ENCODE data around the gene BTBD6. TPM values are rescaled to one million over a fixed set of nuclear protein-coding genes. Genes with fewer than 3 reads are reported as not detected.
A peak's percentile ranks its signal among the peaks of the same experiment; 100 is the strongest.

Gene BTBD6
- total RNA-seq, 8 experiments from 2014 or later: 18.8 to 29.3 (median 26.3) TPM

GRCh38 chr14:105249182-105250007 is 1.1 kb downstream of the BTBD6 start:
- peak in 6 of 8 experiments; percentile 0 to 20 (median 4) for ATAC-seq (replicated peaks in 6 of 8)
- Histone ChIP-seq H3K4me3 (peak overlapping the region; percentile 41 to 72 (median 52)), H3K27ac (peak overlapping the region in 1 of 2 donors; percentile 74), H3K4me1 (replicated peaks in 1 of 2) (peaks cover 15 to 17% of the 10 kb centered on the region in 2 donors)
- WGBS, 10 experiments: 13 to 100% (median 86%) methylated on average over 1 to 18 of the region's 62 CpGs; no CpG with 5 or more reads in 3 of the 10 experiments
- in situ Hi-C loops (cut with MboI; ENCODE audit: low pct_unique_long_range_greater_than_20kb in 2 of 9, low sequenced_read_pairs in 9 of 9, unreplicated experiment in 9 of 9): no loop called here

GRCh38 chr14:105250008-105250366 is 1.7 kb downstream of the BTBD6 start:
- H3K4me3 ChIP-seq: no peak overlapping the region
- no peak for ATAC-seq (replicated peaks in 6 of 8)
- no peak overlapping the region for H3K27ac ChIP-seq
- WGBS, 10 experiments: 80 to 100% (median 100%) methylated on average over 1 to 7 of the region's 16 CpGs; no CpG with 5 or more reads in 7 of the 10 experiments
- H3K4me1 ChIP-seq (replicated peaks in 1 of 2): peaks cover 15 to 17% of the 10 kb centered on the region in 2 donors
- in situ Hi-C loops (cut with MboI; ENCODE audit: low pct_unique_long_range_greater_than_20kb in 2 of 9, low sequenced_read_pairs in 9 of 9, unreplicated experiment in 9 of 9): no loop called here

GRCh38 chr14:105250986-105251385 is 2.7 kb downstream of the BTBD6 start:
- Histone ChIP-seq H3K4me3 (no peak overlapping the region), H3K4me1 (replicated peaks in 1 of 2) (peaks cover 7 to 17% of the 10 kb centered on the region in 2 donors), H3K27ac (no peak overlapping the region)
- no peak for ATAC-seq (replicated peaks in 6 of 8)
- in situ Hi-C loops (cut with MboI; ENCODE audit: low pct_unique_long_range_greater_than_20kb in 2 of 9, low sequenced_read_pairs in 9 of 9, unreplicated experiment in 9 of 9): no loop called here
- WGBS, 10 experiments: 36 to 86% (median 78%) methylated on average over 1 to 3 of the region's 4 CpGs; no CpG with 5 or more reads in 4 of the 10 experiments

GRCh38 chr14:105251920-105252319 is 3.6 kb downstream of the BTBD6 start:
- H3K4me3 ChIP-seq: no peak overlapping the region
- WGBS, 10 experiments: 17 to 100% (median 89%) methylated on average over 1 to 4 of the region's 6 CpGs; no CpG with 5 or more reads in 2 of the 10 experiments
- H3K27ac ChIP-seq: no peak overlapping the region
- in situ Hi-C loops (cut with MboI; ENCODE audit: low pct_unique_long_range_greater_than_20kb in 2 of 9, low sequenced_read_pairs in 9 of 9, unreplicated experiment in 9 of 9): no loop called here
- no peak for ATAC-seq (replicated peaks in 6 of 8)
- peaks cover 7 to 12% of the 10 kb centered on the region in 2 donors for H3K4me1 ChIP-seq (replicated peaks in 1 of 2)

GRCh38 chr14:105252552-105253328 is 4.4 kb downstream of the BTBD6 start:
- no peak for ATAC-seq (replicated peaks in 6 of 8)
- Histone ChIP-seq H3K4me1 (replicated peaks in 1 of 2) (peaks cover under 1 to 4% of the 10 kb centered on the region in 2 donors), H3K4me3 (no peak overlapping the region), H3K27ac (no peak overlapping the region)
- in situ Hi-C loops (cut with MboI; ENCODE audit: low pct_unique_long_range_greater_than_20kb in 2 of 9, low sequenced_read_pairs in 9 of 9, unreplicated experiment in 9 of 9): no loop called here
- 30 to 100% (median 90%) methylated on average over 1 to 7 of the region's 21 CpGs; no CpG with 5 or more reads in 3 of the 10 experiments for WGBS, 10 experiments

- WGBS, 10 experiments: 92 to 100% (median 100%) methylated on average over 1 to 5 of the region's 9 CpGs; no CpG with 5 or more reads in 5 of the 10 experiments
- Histone ChIP-seq H3K4me1 (replicated peaks in 1 of 2) (peaks cover 0 to 2% of the 10 kb centered on the region in 2 donors), H3K27ac (no peak overlapping the region), H3K4me3 (no peak overlapping the region)
- no peak for ATAC-seq (replicated peaks in 6 of 8)
- in situ Hi-C loops (cut with MboI; ENCODE audit: low pct_unique_long_range_greater_than_20kb in 2 of 9, low sequenced_read_pairs in 9 of 9, unreplicated experiment in 9 of 9): no loop called here
Observed at GRCh38 chr14:105253329-105253682, 5.0 kb downstream of the BTBD6 start.

- Histone ChIP-seq H3K27ac (no peak overlapping the region), H3K4me3 (no peak overlapping the region), H3K4me1 (replicated peaks in 1 of 2) (no peaks in the 10 kb centered on the region)
- in situ Hi-C loops (cut with MboI; ENCODE audit: low pct_unique_long_range_greater_than_20kb in 2 of 9, low sequenced_read_pairs in 9 of 9, unreplicated experiment in 9 of 9): no loop called here
- ATAC-seq (replicated peaks in 6 of 8): no peak
- 85 to 89% methylated on average over 3 to 4 of the region's 6 CpGs; no CpG with 5 or more reads in 8 of the 10 experiments for WGBS, 10 experiments
Observed at GRCh38 chr14:105255021-105255507, 6.7 kb downstream of the BTBD6 start.

- Histone ChIP-seq H3K27ac (no peak overlapping the region), H3K4me1 (replicated peaks in 1 of 2) (no peaks in the 10 kb centered on the region), H3K4me3 (no peak overlapping the region)
- 80 to 100% (median 100%) methylated on average over 1 to 2 of the region's 19 CpGs; no CpG with 5 or more reads in 6 of the 10 experiments for WGBS, 10 experiments
- in situ Hi-C loops (cut with MboI; ENCODE audit: low pct_unique_long_range_greater_than_20kb in 2 of 9, low sequenced_read_pairs in 9 of 9, unreplicated experiment in 9 of 9): no loop called here
- ATAC-seq (replicated peaks in 6 of 8): no peak
Observed at GRCh38 chr14:105256292-105256960, 8.1 kb downstream of the BTBD6 start.

GRCh38 chr14:105257464-105257863 is 9.1 kb downstream of the BTBD6 start:
- in situ Hi-C loops (cut with MboI; ENCODE audit: low pct_unique_long_range_greater_than_20kb in 2 of 9, low sequenced_read_pairs in 9 of 9, unreplicated experiment in 9 of 9): no loop called here
- no peak overlapping the region for H3K27ac ChIP-seq
- H3K4me3 ChIP-seq: no peak overlapping the region
- no peak for ATAC-seq (replicated peaks in 6 of 8)
- H3K4me1 ChIP-seq (replicated peaks in 1 of 2): no peaks in the 10 kb centered on the region
- 95 to 100% (median 100%) methylated on average over 2 to 4 of the region's 15 CpGs; no CpG with 5 or more reads in 7 of the 10 experiments for WGBS, 10 experiments

- WGBS, 10 experiments: 78 to 100% (median 90%) methylated on average over 1 to 7 of the region's 7 CpGs; no CpG with 5 or more reads in 3 of the 10 experiments
- no peak overlapping the region for H3K4me3 ChIP-seq
- H3K4me1 ChIP-seq (replicated peaks in 1 of 2): no peaks in the 10 kb centered on the region
- ATAC-seq (replicated peaks in 6 of 8): no peak
- in situ Hi-C loops (cut with MboI; ENCODE audit: low pct_unique_long_range_greater_than_20kb in 2 of 9, low sequenced_read_pairs in 9 of 9, unreplicated experiment in 9 of 9): no loop called here
- H3K27ac ChIP-seq: no peak overlapping the region
Observed at GRCh38 chr14:105258846-105259245, 10.5 kb downstream of the BTBD6 start.

- ATAC-seq (replicated peaks in 6 of 8): peak in 2 of 8 experiments; percentile 49 to 52
- whole genome bisulfite sequencing, 10 experiments: 40 to 72% methylated on average over 1 to 3 of the region's 12 CpGs; no CpG with 5 or more reads in 8 of the 10 experiments
- Histone ChIP-seq H3K4me3 (no peak overlapping the region), H3K27ac (no peak overlapping the region), H3K4me1 (replicated peaks in 1 of 2) (no peaks in the 10 kb centered on the region)
- in situ Hi-C loops (cut with MboI; ENCODE audit: low pct_unique_long_range_greater_than_20kb in 2 of 9, low sequenced_read_pairs in 9 of 9, unreplicated experiment in 9 of 9): no loop called here
Observed at GRCh38 chr14:105260959-105261358, 12.6 kb downstream of the BTBD6 start.

GRCh38 chr14:105261781-105262180 is 13.4 kb downstream of the BTBD6 start:
- in situ Hi-C loops (cut with MboI; ENCODE audit: low pct_unique_long_range_greater_than_20kb in 2 of 9, low sequenced_read_pairs in 9 of 9, unreplicated experiment in 9 of 9): no loop called here
- WGBS, 10 experiments: 70 to 93% (median 83%) methylated on average over 1 to 6 of the region's 20 CpGs; no CpG with 5 or more reads in 7 of the 10 experiments
- Histone ChIP-seq H3K27ac (no peak overlapping the region), H3K4me1 (replicated peaks in 1 of 2) (no peaks in the 10 kb centered on the region), H3K4me3 (no peak overlapping the region)
- no peak for ATAC-seq (replicated peaks in 6 of 8)

All from motor neuron (in vitro differentiated cells).